Loucy (cell line): ENCODE results near the gene THBS4.

Experiments used
- H2AFZ ChIP-seq: fragments of 200-600 bp; sonication (generic); 2 replicates; pipeline ENCODE4 v1.6.0; 2016; ENCODE audit warnings: antibody characterized with exemption, mild to moderate bottlenecking, low read length, moderate library complexity
- H3F3A ChIP-seq: fragments of 200-600 bp; 2 replicates; pipeline ENCODE4 v1.6.0; 2016; ENCODE audit warnings: antibody characterized with exemption, low read depth, mild to moderate bottlenecking
- H3K27me3 ChIP-seq: fragments of 200-600 bp; sonication (generic); 2 replicates; pipeline ENCODE4 v1.6.1; 2014; ENCODE audit warnings: low read length, mild to moderate bottlenecking; ENCODE audit not compliant: insufficient read depth, poor library complexity, severe bottlenecking
- H3K36me3 ChIP-seq: fragments of 200-600 bp; sonication (generic); 2 replicates; pipeline ENCODE4 v1.6.1; 2016; ENCODE audit warnings: low read length; ENCODE audit not compliant: insufficient read depth
- H3K4me1 ChIP-seq: fragments of 200-600 bp; sonication (generic); 2 replicates; pipeline ENCODE4 v1.5.1; 2014; ENCODE audit warnings: low read length, mild to moderate bottlenecking; ENCODE audit not compliant: insufficient read depth, poor library complexity, severe bottlenecking
- H3K4me2 ChIP-seq: fragments of 200-600 bp; sonication (generic); 2 replicates; pipeline ENCODE4 v1.6.0; 2014; ENCODE audit warnings: antibody characterized with exemption, low read length, low read depth, mild to moderate bottlenecking; ENCODE audit not compliant: poor library complexity, severe bottlenecking
- H3K4me3 ChIP-seq: fragments of 200-600 bp; sonication (generic); 2 replicates; pipeline ENCODE4 v1.5.1; 2014; ENCODE audit warnings: low read length, mild to moderate bottlenecking, mixed read lengths; ENCODE audit not compliant: poor library complexity, severe bottlenecking
- H3K79me2 ChIP-seq: fragments of 200-600 bp; sonication (generic); 2 replicates; pipeline ENCODE4 v1.6.1; 2014; ENCODE audit warnings: low read length; ENCODE audit not compliant: insufficient read depth
- H3K9ac ChIP-seq: fragments of 200-600 bp; sonication (generic); 2 replicates; pipeline ENCODE4 v1.6.0; 2014; ENCODE audit warnings: mild to moderate bottlenecking, low read depth, low read length, moderate library complexity; ENCODE audit not compliant: poor library complexity, severe bottlenecking
- H3K9me2 ChIP-seq: fragments of 200-600 bp; sonication (generic); replicated peaks from 2 replicates; pipeline ENCODE4 v1.6.1; 2016; ENCODE audit warnings: low read depth, low read length, mixed read lengths
- H3K9me3 ChIP-seq: fragments of 200-600 bp; sonication (generic); 2 replicates; pipeline ENCODE4 v1.6.1; 2014; ENCODE audit warnings: mild to moderate bottlenecking, antibody characterized with exemption, low read length, low read depth; ENCODE audit not compliant: insufficient read depth
- H4K20me1 ChIP-seq: fragments of 200-600 bp; sonication (generic); 2 replicates; pipeline ENCODE4 v1.6.0; 2014; ENCODE audit warnings: antibody characterized with exemption, low read length, mild to moderate bottlenecking; ENCODE audit not compliant: insufficient read depth, poor library complexity, severe bottlenecking
- EZH2phosphoT487 ChIP-seq: fragments of 200-600 bp; IDR thresholded peaks from 2 replicates; pipeline ENCODE4 v1.6.1; 2018; ENCODE audit warnings: antibody characterized with exemption, mild to moderate bottlenecking, moderate library complexity, borderline replicate concordance
- TF ChIP-seq, protein P1 (sequence below): fragments of 200-600 bp; sonication (generic); conservative IDR thresholded peaks from 2 replicates; pipeline ENCODE4 v1.5.1; 2014; ENCODE audit warnings: mild to moderate bottlenecking, antibody characterized with exemption, low read length

Gene THBS4

DNA sequence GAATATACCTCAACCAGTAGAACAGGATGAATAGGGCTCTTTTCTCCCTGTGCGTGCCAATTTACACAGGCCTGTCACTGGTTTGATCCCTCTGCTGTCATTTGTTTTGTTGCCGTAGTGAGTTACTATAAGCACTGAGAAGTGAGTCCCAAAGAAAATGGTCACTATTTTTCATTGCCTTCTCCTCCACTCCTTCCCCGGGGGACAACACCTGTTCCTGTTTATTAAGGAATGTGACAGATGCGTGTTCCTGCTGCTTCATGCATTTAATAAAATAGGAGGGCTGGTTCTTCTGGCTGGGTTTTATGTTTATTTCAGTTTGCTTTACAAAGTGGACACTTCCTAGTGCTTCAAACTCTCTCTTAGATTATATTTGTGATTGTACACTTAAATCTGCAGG lies 6.4 kb downstream of the THBS4 start:
- Histone ChIP-seq H3K79me2 (no peaks in the 10 kb centered on the region), H3K4me1 (no peaks in the 10 kb centered on the region), H3K9ac (no peak overlapping the region), H3K4me3 (no peak overlapping the region), H3K9me2 (no peaks in the 10 kb centered on the region), H3K27me3 (no peaks in the 10 kb centered on the region), H3K4me2 (no peak overlapping the region), H2AFZ (no peak overlapping the region), H3F3A (no peaks in the 10 kb centered on the region), H3K9me3 (no peaks in the 10 kb centered on the region), H3K36me3 (no peaks in the 10 kb centered on the region), H4K20me1 (no peaks in the 10 kb centered on the region)
- TF ChIP-seq EZH2phosphoT487, result no peak
- TF ChIP-seq, protein P1, sequence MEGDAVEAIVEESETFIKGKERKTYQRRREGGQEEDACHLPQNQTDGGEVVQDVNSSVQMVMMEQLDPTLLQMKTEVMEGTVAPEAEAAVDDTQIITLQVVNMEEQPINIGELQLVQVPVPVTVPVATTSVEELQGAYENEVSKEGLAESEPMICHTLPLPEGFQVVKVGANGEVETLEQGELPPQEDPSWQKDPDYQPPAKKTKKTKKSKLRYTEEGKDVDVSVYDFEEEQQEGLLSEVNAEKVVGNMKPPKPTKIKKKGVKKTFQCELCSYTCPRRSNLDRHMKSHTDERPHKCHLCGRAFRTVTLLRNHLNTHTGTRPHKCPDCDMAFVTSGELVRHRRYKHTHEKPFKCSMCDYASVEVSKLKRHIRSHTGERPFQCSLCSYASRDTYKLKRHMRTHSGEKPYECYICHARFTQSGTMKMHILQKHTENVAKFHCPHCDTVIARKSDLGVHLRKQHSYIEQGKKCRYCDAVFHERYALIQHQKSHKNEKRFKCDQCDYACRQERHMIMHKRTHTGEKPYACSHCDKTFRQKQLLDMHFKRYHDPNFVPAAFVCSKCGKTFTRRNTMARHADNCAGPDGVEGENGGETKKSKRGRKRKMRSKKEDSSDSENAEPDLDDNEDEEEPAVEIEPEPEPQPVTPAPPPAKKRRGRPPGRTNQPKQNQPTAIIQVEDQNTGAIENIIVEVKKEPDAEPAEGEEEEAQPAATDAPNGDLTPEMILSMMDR, result no peak

DNA sequence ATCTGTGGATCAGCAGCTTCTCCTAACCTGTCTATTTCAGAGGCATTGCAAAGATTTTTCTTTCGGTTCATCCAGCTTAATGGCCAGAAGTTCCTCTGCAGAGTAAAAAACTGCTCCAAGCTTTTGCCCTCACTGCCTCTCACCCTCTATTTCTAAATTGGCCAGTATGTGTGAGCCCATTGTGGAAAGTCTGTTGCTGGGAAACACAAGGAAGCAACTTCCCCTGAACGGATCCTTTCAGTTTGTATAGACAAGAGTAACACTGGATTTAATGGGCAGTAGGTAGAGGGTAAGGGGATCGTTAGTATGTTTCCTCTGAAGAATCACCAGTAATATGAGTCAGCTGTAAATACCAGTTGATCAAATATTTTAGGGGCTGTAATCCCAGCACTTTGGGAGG lies 7.2 kb downstream of the THBS4 start:
- H3F3A ChIP-seq, result no peaks in the 10 kb centered on the region
- H3K9me3 ChIP-seq, result no peaks in the 10 kb centered on the region
- H3K9ac ChIP-seq, result no peak overlapping the region
- no peaks in the 10 kb centered on the region for H3K27me3 ChIP-seq
- no peaks in the 10 kb centered on the region for H3K9me2 ChIP-seq
- no peak overlapping the region for H3K4me3 ChIP-seq
- H3K79me2 ChIP-seq, result no peaks in the 10 kb centered on the region
- no peak overlapping the region for H2AFZ ChIP-seq
- no peaks in the 10 kb centered on the region for H3K4me1 ChIP-seq
- no peak overlapping the region for H3K4me2 ChIP-seq
- no peaks in the 10 kb centered on the region for H4K20me1 ChIP-seq
- TF ChIP-seq, protein P1, result no peak
- TF ChIP-seq EZH2phosphoT487, result no peak
- H3K36me3 ChIP-seq, result no peaks in the 10 kb centered on the region

DNA sequence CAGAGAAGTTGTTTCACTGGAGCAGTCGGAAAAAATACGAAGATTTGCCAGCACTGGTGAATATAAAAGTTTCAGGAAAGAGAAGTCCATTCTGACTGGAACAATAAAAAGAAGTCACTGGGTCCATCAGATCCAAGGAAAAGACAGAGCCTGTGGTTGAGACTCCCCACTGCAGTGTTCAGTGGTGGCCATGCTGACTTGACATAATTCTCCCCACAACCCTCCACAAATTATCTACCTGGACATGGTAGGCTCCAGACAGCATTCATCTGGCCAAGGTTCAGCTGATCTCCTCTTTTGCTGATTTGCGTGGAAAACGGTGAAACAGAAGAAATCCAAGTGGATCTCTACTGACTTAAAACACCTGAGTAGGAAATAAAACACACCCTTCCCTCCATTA lies 8.0 kb downstream of the THBS4 start:
- no peak overlapping the region for H3K4me3 ChIP-seq
- no peak overlapping the region for H3K9ac ChIP-seq
- H3K27me3 ChIP-seq, result no peaks in the 10 kb centered on the region
- no peaks in the 10 kb centered on the region for H3K4me1 ChIP-seq
- no peaks in the 10 kb centered on the region for H3K36me3 ChIP-seq
- H3K9me2 ChIP-seq, result no peaks in the 10 kb centered on the region
- no peaks in the 10 kb centered on the region for H3K9me3 ChIP-seq
- H3K79me2 ChIP-seq, result no peaks in the 10 kb centered on the region
- no peak overlapping the region for H2AFZ ChIP-seq
- no peaks in the 10 kb centered on the region for H3F3A ChIP-seq
- no peak overlapping the region for H3K4me2 ChIP-seq
- TF ChIP-seq, protein P1, result no peak
- no peak for TF ChIP-seq EZH2phosphoT487
- no peaks in the 10 kb centered on the region for H4K20me1 ChIP-seq
